ENCODE results near the gene PTAFR. TPM values are rescaled to one million over a fixed set of nuclear protein-coding genes. Genes with fewer than 3 reads are reported as not detected.

PTAFR gene
- total and polyA plus RNA-seq, 2 of the 8 experiments (the other 6 are each of a cell fraction or from before 2014, with no cell fraction given) = 1.2 to 4.9 TPM

DNA sequence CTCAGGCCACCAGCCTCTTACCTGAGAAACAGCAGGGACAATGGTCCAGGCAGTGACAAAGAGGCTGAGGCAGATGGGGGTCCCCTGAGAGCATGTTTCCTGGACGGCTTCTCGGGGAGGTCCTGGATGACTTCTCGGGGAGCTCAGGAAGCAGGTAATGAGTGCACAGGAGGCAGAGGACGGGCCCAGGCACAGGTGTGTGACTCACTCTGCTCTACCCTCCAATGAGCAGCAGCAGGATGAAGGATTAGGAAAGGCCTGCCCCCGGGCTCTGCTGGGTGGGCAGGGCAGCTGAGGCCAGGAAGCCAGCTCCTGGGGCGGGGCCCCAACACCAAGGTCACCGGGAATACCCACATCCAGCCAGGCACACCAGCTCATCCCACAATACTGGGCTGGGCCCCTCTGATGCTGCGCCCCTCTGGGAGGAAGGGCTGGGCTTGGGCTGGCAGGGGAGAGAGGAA lies 17.2 kb upstream of the PTAFR start:
- Histone ChIP-seq H2BK15ac (ENCODE audit: low read length) (peak overlapping the region; percentile 100; the same call in 1 of the 2 replicates), H3K27ac (ENCODE audit: low read depth, low read length) (no peak overlapping the region), H3K23ac (ENCODE audit: insufficient read length) (no peak overlapping the region), H3K23me2 (ENCODE audit: low read depth, low read length) (peaks cover 5% of the 10 kb centered on the region; the same call in 1 of the 2 replicates), H3K9me3 (ENCODE audit: insufficient read depth in 2 of 2, low read depth in 1 of 2, low read length in 1 of 2) (no peaks in the 10 kb centered on the region), H3K56ac (replicated peaks; ENCODE audit: insufficient read length, low read depth, low read length) (no peak overlapping the region), H4K20me1 (replicated peaks in 1 of 2; ENCODE audit: control insufficient read depth in 1 of 2, insufficient read depth in 2 of 2, low read length in 2 of 2) (no peaks in the 10 kb centered on the region), H3K79me1 (ENCODE audit: low read depth, low read length) (no peaks in the 10 kb centered on the region; the same call in 1 of the 2 replicates), H2BK20ac (ENCODE audit: low read length) (no peak overlapping the region), H3K9ac (replicated peaks in 1 of 4; ENCODE audit: extremely low read depth in 1 of 4, low read depth in 3 of 4, low read length in 3 of 4) (no peak overlapping the region), H3K4ac (replicated peaks; ENCODE audit: insufficient read length, low read depth, low read length) (no peak overlapping the region), H2AFZ (ENCODE audit: low read length) (peak overlapping the region; percentile 25; the same call in 1 of the 2 replicates), H3K79me2 (ENCODE audit: control insufficient read depth in 1 of 2, insufficient read depth in 2 of 2, low read length in 2 of 2) (no peaks in the 10 kb centered on the region), H3K4me1 (replicated peaks in 1 of 4; ENCODE audit: control insufficient read depth in 3 of 4, insufficient read depth in 4 of 4, low read length in 3 of 4) (peaks cover 11 to 34% (median 22%) of the 10 kb centered on the region in 4 experiments), H4K8ac (ENCODE audit: extremely low read depth, insufficient read depth, low read length) (peak overlapping the region; percentile 9; the same call in 1 of the 2 replicates), H2BK5ac (ENCODE audit: low read depth, low read length) (peak overlapping the region; percentile 76), H3K4me3 (ENCODE audit: extremely low read depth in 1 of 4, insufficient read depth in 2 of 4, low read depth in 3 of 4, low read length in 4 of 4) (no peak overlapping the region), H3K36me3 (ENCODE audit: control insufficient read depth in 2 of 4, insufficient read depth in 4 of 4, low read length in 3 of 4) (peaks cover 0 to 4% (median 0%) of the 10 kb centered on the region in 4 experiments; a peak in 2 of 8 replicates), H4K5ac (ENCODE audit: insufficient read length, low read depth, low read length) (no peak overlapping the region), H2BK120ac (replicated peaks; ENCODE audit: low read depth, low read length) (no peak overlapping the region), H3K4me2 (ENCODE audit: insufficient read depth in 1 of 2, low read depth in 2 of 2, low read length in 2 of 2) (peak overlapping the region in 1 of 2 experiments; percentile 42; a peak in 1 of 4 replicates), H3K14ac (ENCODE audit: insufficient read length) (no peak overlapping the region), H4K91ac (replicated peaks; ENCODE audit: insufficient read length, low read length) (no peak overlapping the region), H3K27me3 (replicated peaks in 1 of 4; ENCODE audit: control insufficient read depth in 3 of 4, extremely low read depth in 1 of 4, insufficient read depth in 3 of 4, low read length in 3 of 4) (no peaks in the 10 kb centered on the region), H2BK12ac (ENCODE audit: low read depth, low read length) (peak overlapping the region; percentile 85; the same call in 1 of the 2 replicates), H3K18ac (ENCODE audit: extremely low read depth, low read length) (peak overlapping the region; percentile 90; the same call in 1 of the 2 replicates), H2AK5ac (ENCODE audit: low read depth, low read length) (peak overlapping the region; percentile 69; the same call in 1 of the 2 replicates)
- DNase-seq (ENCODE audit: low read depth in 1 of 2, low spot score in 2 of 2) (peak; percentile 44 to 62), FAIRE-seq (no peak)
- 69% methylated on average over 8 of the region's 8 CpGs; no CpG with 5 or more reads in 1 of the 2 experiments for WGBS, 2 experiments (ENCODE audit: extremely low coverage in 1 of 2, insufficient coverage in 1 of 2, insufficient read length in 1 of 2, insufficient replicate concordance in 2 of 2, low coverage in 1 of 2, low lambda C conversion rate in 2 of 2, missing lambda C conversion rate in 1 of 2)
- POLR2A ChIA-PET (ENCODE audit: partially characterized antibody) = interaction anchor here (0.8 to 1.7 kb wide), 4 partner anchors 26 to 312 kb away, joined by 3 to 4 read pairs (median 4); partner anchors contain the start of genes EYA3 and RCC1
- CTCF ChIA-PET (ENCODE audit: partially characterized antibody) = interaction anchor here (0.7 to 2.6 kb wide), 6 partner anchors 15 to 102 kb away, joined by 3 to 17 read pairs (median 4); no protein-coding TSS in a partner anchor
- TF ChIP-seq NANOG (IDR thresholded peaks at IDR 0.05; ENCODE audit: insufficient read depth, low read depth, low read length, poor library complexity, severe bottlenecking) (no peak), NRF1 (IDR thresholded peaks at IDR 0.05; ENCODE audit: low read depth, low read length) (no peak), EP300 (IDR thresholded peaks at IDR 0.05; ENCODE audit: borderline replicate concordance in 1 of 2, low read depth in 2 of 2, low read length in 2 of 2) (no peak), CEBPB (IDR thresholded peaks at IDR 0.05; ENCODE audit: low read depth, low read length) (no peak), TAF1 (IDR thresholded peaks at IDR 0.05; ENCODE audit: low read depth, low read length) (peak; percentile 59), POU5F1 (IDR thresholded peaks at IDR 0.05; ENCODE audit: low read depth, low read length) (no peak), SIRT6 (IDR thresholded peaks at IDR 0.05; ENCODE audit: low read length) (no peak), TBP (IDR thresholded peaks at IDR 0.05; ENCODE audit: low read depth, low read length) (no peak), SIN3A (conservative IDR thresholded peaks at IDR 0.05 in 1 of 2, IDR thresholded peaks at IDR 0.05 in 1 of 2; ENCODE audit: low read depth in 1 of 2, low read length in 2 of 2) (no peak), POLR2A (IDR thresholded peaks at IDR 0.05; ENCODE audit: control extremely low read depth in 1 of 2, low read depth in 2 of 2, low read length in 2 of 2) (peak in 1 of 2 experiments; percentile 46; a peak in 1 of 3 replicates), SUZ12 (IDR thresholded peaks at IDR 0.05; ENCODE audit: low read length) (no peak), MAFK (IDR thresholded peaks at IDR 0.05; ENCODE audit: low read depth, low read length) (no peak), JUND (IDR thresholded peaks at IDR 0.05; ENCODE audit: low read length) (peak; percentile 58; the same call in 1 of the 2 replicates), ASH2L (IDR thresholded peaks at IDR 0.05; ENCODE audit: low read length) (no peak)
